Ramos (cell line): Measurements from ENCODE around the gene CPNE7.

Experiments
- in situ Hi-C: fragments of 300-500 bp; cut with MboI; formaldehyde crosslinking; loops from one replicate; pipeline ENCODE4 v1.14.3; 2022; ENCODE audit warnings: low sequenced_read_pairs; ENCODE audit not compliant: unreplicated experiment

The CPNE7 gene

GRCh38 chr16:89548344-89549006, 27.1 kb upstream of the CPNE7 start:
- in situ Hi-C loops: no loop called here

GRCh38 chr16:89549007-89549700, 26.4 kb upstream of the CPNE7 start:
- in situ Hi-C loops: no loop called here

DNA sequence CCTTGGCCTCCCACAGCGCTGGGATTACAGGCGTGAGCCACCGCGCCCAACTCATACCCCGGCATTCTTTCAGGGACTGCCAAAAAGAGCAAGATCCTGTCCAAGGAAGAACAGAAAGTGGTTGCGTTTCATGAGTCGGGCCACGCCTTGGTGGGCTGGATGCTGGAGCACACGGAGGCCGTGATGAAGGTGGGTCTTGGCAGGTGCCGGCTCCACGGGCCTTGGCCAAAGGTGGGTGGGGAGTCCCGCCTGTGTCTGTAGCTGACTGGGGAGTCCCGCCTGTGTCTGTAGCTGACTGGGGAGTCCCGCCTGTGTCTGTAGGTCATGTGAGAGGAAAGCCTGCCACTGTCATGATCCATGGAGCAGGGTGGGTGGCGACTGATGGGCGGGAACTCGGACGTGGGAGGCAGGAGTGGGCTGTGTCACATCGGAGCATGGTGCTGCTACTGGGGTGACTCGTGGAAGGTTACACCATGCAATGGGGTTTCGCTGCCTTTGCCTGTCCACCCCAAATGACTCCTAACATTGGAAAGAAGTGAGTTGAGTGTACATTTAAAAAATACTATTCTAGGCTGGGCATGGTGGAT, 25.0 kb upstream of the CPNE7 start:
- in situ Hi-C loops: no loop called here

DNA sequence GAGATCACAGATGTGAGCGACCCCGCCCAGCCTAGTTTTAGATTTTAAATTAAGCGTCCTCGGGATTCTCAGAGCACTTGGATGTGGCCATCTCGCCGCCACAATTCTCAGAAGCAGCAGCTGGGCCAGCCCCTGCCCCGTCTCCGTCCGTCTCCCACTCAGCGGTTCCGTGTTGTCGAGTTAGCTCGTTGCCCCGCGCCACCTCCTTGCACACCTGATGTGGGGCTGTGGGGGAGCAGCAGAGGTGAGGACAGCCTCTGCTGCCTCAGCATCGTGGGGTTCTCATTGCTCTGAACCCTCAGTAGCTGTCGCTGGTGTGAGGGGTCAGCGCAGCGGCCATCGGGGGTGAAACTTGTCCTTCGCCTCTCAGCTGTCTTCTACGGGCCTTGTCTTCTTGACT, 23.2 kb upstream of the CPNE7 start:
- in situ Hi-C loops: no loop called here

DNA sequence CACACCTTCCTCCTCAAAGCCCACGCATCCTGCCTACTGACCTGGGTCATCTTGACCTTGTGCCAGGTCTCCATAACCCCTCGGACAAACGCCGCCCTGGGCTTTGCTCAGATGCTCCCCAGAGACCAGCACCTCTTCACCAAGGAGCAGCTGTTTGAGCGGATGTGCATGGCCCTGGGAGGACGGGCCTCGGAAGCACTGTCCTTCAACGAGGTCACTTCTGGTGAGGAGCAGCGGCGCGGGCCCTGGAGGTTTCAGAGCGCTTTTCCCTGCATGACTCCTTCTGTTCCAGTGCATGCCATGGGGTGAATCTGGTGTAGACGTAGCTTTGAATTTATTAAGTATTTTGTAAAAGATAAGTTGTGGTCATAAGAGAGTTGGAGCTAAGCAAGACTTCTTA, 22.6 kb upstream of the CPNE7 start:
- in situ Hi-C loops: no loop called here

GRCh38 chr16:89553733-89554132, 21.8 kb upstream of the CPNE7 start:
- in situ Hi-C loops: no loop called here

GRCh38 chr16:89554343-89554742, 21.2 kb upstream of the CPNE7 start:
- in situ Hi-C loops: no loop called here

- in situ Hi-C loops: no loop called here
Measured at GRCh38 chr16:89555265-89555664, 20.3 kb upstream of the CPNE7 start.

DNA sequence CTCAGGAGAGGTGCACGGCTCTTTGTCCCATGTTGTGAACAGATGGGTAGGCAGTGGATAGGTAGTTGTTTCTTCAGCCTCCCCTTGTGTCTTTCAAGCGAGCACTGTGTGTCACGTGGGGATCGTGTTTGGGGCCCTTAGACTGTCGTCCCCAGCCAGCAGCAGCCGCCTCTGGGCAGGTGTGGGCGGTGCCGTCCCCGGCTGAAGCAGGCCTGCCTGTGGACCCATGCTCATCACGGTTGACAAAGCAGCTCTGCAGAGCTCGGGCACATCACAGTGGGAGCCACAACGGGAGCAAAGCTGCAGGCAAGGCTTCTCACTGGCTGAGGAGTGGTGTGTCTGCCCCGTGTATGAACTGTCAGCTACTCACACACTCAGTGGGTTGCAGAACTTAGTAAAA, 19.8 kb upstream of the CPNE7 start:
- in situ Hi-C loops: no loop called here

GRCh38 chr16:89556750-89557689, 18.5 kb upstream of the CPNE7 start:
- in situ Hi-C loops: no loop called here

- in situ Hi-C loops: no loop called here
Measured at GRCh38 chr16:89557690-89558490, 17.7 kb upstream of the CPNE7 start.

DNA sequence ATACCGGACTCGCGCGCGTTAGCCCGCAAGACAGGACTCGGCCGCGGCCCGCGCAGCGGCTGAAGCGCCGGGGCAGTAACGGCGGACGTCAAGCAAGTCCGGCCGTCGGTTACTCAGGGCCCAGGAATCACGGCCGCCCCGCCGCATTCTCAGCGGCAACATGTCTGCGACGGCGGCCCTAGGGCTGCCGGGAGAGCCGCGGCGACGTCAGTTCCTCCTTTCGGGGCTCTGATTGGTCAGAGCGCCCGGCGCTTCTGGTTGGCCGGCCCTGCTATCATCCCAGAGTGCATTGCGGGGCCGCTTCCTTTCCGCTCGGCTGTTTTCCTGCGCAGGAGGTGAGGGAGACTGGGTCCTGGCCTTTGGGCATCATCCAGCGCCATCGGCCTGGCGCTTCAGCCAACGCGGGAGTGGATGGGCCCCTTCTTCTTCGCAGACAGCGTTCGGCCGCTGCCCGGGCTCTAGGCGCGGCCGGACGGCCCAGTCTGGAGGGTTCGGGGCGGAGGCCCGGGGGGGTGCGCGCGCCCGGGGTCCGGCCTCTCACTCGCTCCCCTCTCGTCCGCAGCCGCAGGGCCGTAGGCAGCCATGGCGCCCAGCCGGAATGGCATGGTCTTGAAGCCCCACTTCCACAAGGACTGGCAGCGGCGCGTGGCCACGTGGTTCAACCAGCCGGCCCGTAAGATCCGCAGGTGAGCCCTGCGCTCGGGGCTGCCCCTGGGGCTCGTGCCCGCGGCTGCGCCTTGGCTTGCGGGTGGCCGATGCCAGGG, 15.0 kb upstream of the CPNE7 start, which contains the start of gene RPL13:
Gene RPL13, plus strand, starts transcription at position 305 of the 764 bp plus-strand sequence. Its CDS starts 278 bp downstream, at position 583.
- in situ Hi-C loops: no loop called here

- in situ Hi-C loops: no loop called here
Measured at GRCh38 chr16:89561142-89561883, 14.2 kb upstream of the CPNE7 start.

DNA sequence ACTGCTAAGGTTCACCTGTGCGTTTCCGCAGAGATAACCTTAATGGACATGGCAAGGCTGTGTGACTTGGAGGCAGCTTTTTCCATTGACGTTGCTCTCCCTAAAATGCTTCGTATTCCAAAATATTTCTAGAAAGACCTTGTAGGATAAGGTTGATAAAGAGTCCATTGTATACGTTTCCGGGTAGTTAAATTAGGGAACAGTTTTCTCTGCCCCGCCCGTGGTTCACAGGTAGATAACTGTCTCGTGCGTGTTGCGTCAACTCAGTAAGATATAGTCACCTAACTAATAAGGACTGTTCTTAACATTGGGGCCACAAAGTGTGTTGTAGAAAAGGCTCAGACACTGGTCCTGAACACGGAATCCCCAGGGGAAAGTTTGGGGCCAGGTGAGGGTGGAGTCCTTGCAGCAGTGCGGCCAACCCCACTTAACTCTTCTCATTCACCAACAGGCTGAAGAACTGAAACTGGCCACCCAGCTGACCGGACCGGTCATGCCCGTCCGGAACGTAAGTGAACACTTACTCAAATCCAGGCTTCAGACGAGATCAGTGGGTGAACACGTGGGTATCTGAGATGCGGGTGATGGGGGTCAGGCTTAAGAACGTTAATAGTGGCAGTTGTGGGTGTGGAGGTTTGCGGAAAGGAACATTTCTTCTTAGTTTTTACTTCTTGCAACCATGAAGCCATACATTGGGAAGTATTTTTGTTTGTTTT, 13.5 kb upstream of the CPNE7 start:
- in situ Hi-C loops: no loop called here

DNA sequence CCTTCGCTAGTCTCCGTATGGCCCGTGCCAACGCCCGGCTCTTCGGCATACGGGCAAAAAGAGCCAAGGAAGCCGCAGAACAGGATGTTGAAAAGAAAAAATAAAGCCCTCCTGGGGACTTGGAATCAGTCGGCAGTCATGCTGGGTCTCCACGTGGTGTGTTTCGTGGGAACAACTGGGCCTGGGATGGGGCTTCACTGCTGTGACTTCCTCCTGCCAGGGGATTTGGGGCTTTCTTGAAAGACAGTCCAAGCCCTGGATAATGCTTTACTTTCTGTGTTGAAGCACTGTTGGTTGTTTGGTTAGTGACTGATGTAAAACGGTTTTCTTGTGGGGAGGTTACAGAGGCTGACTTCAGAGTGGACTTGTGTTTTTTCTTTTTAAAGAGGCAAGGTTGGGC, 12.6 kb upstream of the CPNE7 start:
- in situ Hi-C loops: no loop called here

GRCh38 chr16:89563639-89564392, 11.7 kb upstream of the CPNE7 start:
- in situ Hi-C loops: no loop called here
